Measurements from ENCODE around the gene GSG1L.

Gene GSG1L

DNA sequence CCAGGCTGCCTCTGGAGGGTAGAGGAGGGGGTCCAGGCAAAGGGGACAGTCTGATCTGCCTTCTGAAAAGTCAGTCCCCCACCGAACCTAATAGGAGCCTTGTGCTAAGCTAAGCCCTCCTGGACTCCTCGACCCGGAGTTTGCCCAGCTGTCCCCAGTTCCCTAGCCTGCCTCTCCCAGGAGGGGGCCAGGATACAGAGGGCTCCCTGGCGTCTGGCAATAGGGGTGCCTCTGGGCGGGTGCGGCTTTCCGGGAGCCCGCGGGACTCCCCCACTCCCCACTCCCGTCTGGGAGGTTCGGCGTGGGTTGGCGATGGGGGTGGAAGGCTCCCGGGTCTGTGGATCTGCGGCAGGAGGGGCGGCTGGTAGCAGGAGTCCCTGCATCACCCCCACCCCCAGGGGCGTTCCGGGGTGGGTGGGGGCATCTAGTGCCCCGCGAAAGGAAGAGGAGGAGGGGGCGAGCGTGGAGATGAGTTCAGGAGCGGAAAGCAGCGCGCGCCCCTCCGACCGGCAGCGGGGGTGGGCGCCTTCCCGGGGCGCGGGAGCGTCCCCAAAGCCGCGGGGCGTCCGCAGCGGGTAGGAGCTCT is 1.2 kb downstream of the GSG1L start:
- no peak for DNase-seq

DNA sequence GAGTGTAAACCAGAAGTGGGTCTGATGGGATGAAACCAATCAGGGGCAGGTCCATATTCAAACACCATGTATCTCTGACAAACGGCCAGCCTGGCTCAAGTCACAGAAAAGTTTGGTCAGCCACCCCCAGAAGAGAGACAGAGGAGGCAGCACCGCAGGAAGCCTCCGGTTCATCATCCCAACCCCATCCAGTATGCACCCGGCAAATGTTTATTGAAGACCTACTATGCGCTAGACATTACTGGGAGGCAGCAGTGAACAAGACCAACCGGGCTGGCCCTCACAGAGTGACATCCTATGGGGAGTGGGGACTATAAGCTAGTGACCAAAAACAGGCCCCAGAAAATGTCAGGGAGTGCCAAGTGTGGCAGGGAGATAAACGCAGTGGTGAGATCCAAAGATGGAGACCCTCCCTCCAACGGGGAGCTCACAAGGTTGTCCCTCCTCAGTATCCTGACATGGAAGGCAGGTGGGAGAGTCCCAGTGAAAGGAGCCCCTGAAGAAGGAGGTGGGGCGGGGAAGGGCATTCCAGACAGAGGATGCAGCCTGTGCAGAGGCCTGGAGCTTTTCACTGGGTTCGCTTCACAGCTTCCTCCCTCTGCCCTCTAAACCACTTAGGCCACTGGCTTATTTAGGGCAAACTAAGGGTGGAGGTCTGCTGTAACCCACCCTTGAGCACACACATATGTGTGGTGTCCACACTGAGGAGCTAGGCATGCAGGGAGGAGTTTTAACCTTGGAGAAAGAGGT is 2.0 kb downstream of the GSG1L start:
- no peak for DNase-seq

DNA sequence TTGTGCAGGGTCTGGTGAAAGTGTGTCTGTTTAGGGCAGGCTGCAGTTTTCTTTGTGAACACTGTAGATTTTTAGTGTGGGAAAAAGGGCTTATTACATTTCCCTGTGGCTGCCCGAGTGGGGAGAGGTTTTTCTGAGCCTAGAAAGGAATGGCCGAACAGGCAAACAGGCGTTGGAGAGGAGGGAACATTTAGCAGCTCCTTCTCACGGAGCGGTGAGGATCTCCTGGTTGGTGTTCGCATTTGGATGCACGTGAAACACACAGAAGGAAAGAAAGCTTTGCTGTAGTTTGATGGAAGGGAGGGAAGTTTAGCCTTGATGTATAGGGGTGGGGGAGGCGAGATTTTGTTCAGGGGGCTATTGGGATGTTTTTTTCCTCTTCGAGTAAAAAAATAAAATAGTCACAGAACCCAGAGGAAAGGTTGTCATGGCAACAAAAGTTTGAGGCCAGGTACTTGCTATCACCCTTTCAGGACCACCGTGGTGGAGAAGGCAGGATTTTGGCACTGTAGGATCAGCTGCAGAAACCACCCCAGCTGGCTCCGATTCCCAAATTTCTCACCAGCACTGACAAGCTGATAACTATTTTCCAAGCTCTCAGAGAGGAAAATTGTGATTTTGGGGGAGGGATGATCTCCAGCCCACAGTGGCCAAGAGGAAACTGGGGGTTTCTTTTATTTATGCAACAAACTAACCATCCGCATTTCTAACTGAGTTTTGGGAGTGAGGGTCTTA is 3.5 kb downstream of the GSG1L start:
- DNase-seq = no peak

DNA sequence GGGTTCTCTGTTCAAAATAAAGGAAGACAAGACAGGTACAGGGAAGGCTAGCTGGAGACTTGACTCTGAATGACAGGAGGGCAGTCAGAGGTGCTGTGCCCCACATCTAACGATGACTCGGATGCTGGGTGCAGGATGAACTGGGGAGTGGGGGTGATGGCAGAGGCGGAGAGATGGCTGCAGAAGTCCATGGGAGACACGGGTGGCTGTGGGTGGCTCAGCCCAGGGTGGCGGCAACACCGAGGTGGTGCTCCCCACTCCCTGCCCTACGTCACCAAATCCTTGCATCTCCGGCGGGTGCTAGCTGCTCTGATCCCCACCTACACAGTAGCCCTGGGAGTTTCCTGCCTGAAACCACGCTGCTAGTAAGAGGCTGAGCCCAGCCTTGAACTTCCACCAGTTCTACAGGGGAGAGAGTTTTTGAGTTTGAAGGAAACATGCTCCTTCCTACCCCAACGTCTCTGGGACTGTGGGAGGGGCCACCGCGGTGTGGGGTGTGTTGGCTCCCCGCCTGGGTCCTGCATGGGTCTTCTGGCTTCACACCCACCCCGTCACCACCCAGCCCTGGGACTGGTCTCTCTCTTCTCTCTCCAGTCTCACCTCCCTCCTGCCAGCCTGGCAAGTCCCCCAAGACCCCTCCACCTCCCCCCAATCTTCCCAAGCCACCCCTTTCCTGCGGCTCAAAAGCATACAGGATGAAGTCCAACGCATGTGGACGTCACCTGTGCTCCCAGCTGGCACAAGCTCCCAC is 4.5 kb downstream of the GSG1L start:
- no peak for DNase-seq

GRCh38 chr16:28057949-28058348 is 5.6 kb downstream of the GSG1L start:
- DNase-seq = no peak

DNA sequence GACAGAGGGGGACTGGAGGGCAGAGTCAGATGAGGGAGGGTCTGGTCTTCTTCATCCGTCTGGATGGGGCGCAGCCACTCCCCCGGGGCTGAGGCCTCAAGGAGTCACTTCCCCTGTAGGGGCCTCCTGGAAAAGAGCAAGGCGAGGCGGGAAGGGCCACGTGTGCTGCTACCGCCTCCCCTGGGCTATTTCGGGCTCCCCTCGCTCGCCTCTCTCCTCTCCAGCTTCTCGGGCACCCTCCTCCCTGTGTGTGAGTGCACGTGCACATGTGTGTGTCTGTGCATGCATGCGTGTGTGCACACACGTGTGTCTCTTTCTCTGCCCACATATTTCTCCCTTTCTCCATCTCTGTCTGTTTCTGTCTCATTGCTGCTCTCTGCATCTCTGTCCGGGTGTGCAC is 10.1 kb downstream of the GSG1L start:
- no peak for DNase-seq

- DNase-seq = no peak
Observed at GRCh38 chr16:28052274-28053128, 11.0 kb downstream of the GSG1L start.

GRCh38 chr16:28051486-28051885 is 12.0 kb downstream of the GSG1L start:
- DNase-seq = no peak

DNA sequence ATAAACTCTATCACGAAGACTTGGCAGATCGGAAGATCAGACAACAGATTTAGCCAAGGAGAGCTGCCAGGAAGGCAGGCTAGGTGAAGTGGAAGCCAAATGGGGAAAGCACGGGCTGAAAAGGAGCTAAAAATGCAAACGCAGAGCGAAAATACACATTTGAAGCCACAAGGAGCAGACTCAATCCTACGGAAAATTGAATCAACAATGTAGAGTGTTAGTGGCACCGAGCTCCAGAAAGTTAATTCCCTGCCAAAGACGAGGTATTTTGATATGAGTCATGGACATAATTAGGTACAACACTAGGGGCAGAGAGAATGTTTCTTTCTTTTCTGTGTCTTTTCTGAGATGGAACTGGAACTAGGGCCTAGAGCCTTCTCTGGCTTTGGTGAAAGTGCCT is 20.7 kb downstream of the GSG1L start:
- no peak for DNase-seq

- no peak for DNase-seq
Observed at GRCh38 chr16:28041615-28042014, 21.9 kb downstream of the GSG1L start.

DNA sequence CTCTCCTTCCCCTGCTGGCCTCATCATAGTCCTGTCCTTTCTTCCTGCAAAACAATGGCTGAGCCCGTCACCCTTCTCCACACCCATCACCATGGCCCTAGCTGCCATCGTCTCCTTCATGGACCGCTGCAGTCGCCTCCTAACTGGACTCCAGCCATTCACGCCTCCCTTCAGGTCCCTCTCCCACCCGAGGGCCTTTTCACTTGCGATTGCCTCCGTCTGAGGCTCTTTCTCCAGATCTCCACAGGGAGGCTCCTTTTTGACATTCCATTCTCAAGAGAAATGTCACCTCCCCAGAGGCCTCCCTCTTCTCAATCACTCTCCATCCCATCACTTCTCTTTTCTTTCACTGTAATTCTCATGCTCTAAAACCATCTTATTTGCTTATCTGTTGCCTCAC is 23.5 kb downstream of the GSG1L start:
- DNase-seq = no peak

DNA sequence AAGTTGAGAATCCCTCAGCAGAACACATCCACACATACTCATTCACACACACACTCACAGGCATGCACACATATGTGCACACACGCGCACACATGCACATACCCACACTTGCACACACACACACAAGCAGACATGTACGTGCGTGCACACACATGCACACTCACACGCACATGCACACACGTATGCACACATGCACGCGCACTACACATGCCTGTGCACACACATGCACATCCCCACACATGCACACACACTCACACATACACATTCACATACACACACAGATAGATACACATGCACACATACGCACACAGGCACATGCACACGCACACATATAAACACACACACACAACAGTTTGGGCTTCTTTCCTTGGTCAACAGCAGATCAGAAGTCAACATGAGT is 24.0 kb downstream of the GSG1L start:
- no peak for DNase-seq

- no peak for DNase-seq
Observed at GRCh38 chr16:28038409-28038808, 25.1 kb downstream of the GSG1L start.

DNA sequence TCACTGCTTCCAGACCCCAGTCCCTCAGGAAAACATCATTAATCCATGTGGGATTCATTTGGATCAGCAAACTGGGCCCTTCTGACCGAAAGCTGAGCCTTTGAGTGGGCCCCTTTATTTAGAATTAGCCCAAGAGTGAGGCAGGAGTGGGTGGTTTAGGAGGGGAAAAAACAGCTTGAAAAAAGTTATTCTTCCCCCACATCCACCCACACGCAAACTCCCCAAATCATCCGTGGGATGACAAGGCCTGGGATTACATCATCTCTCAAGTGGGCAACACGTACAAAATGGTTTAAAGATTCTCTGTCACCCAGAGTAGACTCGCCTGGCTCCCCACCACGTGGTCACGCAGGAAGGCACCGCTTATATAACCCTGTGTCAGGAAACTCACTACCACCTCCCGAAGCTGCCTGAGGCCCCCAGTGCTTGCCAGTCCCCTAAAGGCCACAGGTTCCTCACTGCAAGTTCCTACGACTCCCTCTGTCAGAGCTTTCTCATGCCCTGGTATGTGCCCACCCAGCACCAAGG is 27.6 kb downstream of the GSG1L start:
- DNase-seq = no peak

- no peak for DNase-seq
Observed at GRCh38 chr16:28033870-28034269, 29.6 kb downstream of the GSG1L start.

DNA sequence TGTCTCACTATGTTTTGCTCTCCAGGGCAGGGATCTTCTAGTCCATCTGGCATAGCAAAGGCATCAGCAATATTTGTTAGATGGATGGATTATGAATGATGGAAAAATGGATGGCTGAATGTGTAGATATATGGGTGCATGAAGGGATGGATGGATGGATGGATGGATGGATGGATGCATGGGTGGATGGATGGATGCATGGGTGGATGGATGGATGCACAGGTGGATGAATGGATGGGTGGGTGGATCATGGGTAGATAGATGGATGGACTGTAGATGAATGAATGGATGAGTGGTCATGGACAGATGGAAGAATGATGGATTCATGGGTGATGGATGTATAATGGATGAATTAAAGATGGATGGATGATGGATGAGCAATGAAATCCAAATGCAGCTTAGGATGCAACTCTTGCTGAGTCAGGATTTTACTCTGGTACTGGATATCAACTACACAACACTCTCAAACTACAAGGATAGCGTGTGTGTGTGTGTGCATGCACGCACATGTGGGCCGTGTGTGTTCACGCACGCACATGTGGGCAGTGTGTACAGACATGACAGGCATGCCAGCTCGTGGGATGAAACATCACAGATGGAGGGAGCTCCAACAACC is 34.0 kb downstream of the GSG1L start:
- DNase-seq = no peak

- DNase-seq = no peak
Observed at GRCh38 chr16:28027055-28027454, 36.5 kb downstream of the GSG1L start.

GRCh38 chr16:28025631-28026030 is 37.9 kb downstream of the GSG1L start:
- no peak for DNase-seq

GRCh38 chr16:28019218-28019617 is 44.3 kb downstream of the GSG1L start:
- no peak for DNase-seq

DNA sequence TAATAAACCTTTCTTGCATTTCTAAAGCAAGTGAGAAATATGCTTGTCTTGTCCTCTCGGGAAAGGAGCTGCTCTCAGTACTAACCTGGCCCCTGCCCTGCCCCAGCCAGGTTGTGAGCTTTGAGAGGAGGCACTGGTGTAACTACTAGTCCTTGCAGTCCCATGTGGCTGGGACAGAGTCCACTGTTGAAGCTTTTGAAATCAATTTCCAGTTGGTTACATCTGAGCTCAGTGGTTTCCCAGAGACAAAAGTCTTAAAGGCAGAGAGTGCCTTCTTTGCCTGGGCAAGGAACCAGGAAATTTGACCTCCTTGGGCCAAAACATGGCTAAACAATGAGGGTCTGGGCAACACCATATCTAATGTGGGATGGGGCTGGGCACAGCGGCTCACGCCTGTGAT is 48.7 kb downstream of the GSG1L start:
- DNase-seq = no peak

- DNase-seq = no peak
Observed at GRCh38 chr16:28013878-28014277, 49.6 kb downstream of the GSG1L start.

- DNase-seq = no peak
Observed at GRCh38 chr16:28013392-28013791, 50.1 kb downstream of the GSG1L start.
